ENCODE results near the gene DTX3.
A peak's percentile ranks its signal among the peaks of the same experiment; 100 is the strongest.
"Not testable (repeated sequence)": the region's sequence is repeated elsewhere in the genome, so short reads cannot be mapped to it uniquely, and the experiment has no call there.

DTX3 gene

DNA sequence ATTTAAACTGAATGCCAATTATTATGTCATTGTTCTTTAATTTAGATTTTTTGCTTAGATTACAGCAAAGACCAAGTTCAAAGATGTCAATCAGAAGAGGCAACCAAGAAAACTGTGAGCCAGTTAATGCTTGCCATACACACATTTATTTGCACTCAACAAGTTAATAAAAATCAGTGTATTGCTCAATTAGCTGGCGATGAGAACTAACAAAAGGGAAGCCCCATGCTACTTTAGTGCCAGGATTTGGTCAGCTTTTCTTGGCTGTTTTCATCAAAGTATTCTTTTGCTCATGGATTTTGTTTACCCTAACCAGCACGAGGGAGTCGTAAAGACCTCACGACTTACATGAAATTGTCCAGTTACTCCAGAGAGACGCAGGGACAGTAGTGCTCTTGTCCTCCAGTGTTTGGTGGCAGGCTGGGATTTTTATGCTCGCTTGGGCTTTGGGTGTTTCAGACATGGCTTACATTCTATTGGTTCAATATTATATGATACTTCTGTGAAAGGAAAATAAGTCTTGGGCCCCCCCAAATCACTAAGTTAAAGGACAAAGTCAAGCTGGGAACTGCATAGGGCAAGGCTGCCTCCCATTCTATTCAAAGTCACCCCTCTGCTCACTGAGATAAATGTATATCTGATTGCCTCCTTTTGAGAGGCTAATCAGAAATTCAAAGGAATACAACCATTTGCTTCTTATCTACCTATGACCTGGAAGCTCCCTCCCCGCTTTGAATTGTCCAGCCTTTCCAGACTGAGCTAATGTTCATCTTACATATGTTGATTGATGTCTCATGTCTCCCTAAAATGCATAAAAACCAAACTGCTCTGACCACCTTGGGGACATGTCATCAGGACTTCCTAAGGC lies 35.8 kb downstream of the DTX3 start:
- Histone ChIP-seq H3K36me3 (ENCODE audit: control insufficient read depth, insufficient read depth, low read length) (no peaks in the 10 kb centered on the region), H2AK5ac (ENCODE audit: low read length) (no peak overlapping the region), H4K5ac (ENCODE audit: low read length) (no peak overlapping the region), H3K4me3 (ENCODE audit: low read length) (no peak overlapping the region), H3K4me2 (ENCODE audit: low read length) (no peak overlapping the region), H3K9ac (ENCODE audit: low read length) (no peak overlapping the region), H4K8ac (ENCODE audit: low read depth, low read length) (no peak overlapping the region), H3K27me3 (ENCODE audit: insufficient read depth, low read length, poor library complexity) (no peaks in the 10 kb centered on the region), H3K79me1 (ENCODE audit: low read length) (no peaks in the 10 kb centered on the region), H3K23ac (ENCODE audit: low read length) (no peak overlapping the region), H2BK120ac (ENCODE audit: low read depth, low read length) (no peak overlapping the region), H3K4me1 (ENCODE audit: control insufficient read depth, low read depth, low read length) (no peaks in the 10 kb centered on the region), H2BK5ac (ENCODE audit: low read length) (no peak overlapping the region), H3K18ac (ENCODE audit: low read length) (no peak overlapping the region), H3K79me2 (ENCODE audit: control insufficient read depth, insufficient read depth, low read length) (no peaks in the 10 kb centered on the region), H3K4ac (ENCODE audit: low read depth, low read length) (no peak overlapping the region), H3K27ac (ENCODE audit: low read depth, low read length) (no peak overlapping the region), H2BK15ac (replicated peaks; ENCODE audit: low read depth) (no peak overlapping the region), H3K56ac (ENCODE audit: low read length) (no peak overlapping the region)
- DNase-seq = no peak
- WGBS (ENCODE audit: extremely low coverage, insufficient coverage, low lambda C conversion rate) = no CpG with 5 or more reads among the region's 7 CpGs

DNA sequence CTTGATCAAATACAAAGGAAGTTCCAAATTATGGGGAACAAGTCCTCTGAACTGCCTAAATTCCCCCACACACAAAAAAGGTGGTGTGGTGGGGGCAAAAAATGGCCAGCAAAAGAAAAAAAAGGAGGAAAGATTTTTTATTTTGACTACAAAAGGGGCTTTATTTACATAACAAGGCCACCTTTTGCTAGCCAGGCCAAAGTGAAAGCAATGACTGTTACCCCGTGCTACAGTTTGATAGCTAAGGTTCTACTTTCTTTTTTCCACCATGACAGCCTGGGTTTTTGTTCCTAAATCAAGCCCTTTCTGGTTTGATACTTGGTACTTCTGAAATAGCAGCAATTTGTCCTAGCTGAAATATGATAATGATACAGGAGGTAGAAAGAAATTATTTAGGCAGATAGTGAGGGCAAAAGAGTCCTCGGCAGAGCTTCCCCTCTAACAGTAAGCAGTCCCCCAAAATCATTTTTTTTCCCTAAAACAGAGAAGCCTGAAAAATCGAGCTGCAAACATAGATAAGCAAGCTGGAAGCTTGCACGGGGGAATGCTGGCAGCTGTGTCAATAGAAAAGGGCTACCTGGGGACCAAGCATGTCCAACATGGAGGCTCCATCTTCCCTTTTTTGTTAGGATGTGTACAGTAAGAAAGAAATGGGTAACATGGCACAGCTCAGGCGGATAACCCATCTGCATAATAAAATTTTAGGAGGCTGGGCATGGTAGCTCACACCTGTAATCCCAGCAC lies 37.2 kb downstream of the DTX3 start:
- no CpG with 5 or more reads among the region's 5 CpGs for WGBS (ENCODE audit: extremely low coverage, insufficient coverage, low lambda C conversion rate)
- DNase-seq = no peak
- no peak overlapping the region for H3K23ac ChIP-seq (ENCODE audit: low read length)
- no peak overlapping the region for H4K8ac ChIP-seq (ENCODE audit: low read depth, low read length)
- no peak overlapping the region for H3K4me3 ChIP-seq (ENCODE audit: low read length)
- H3K4me1 ChIP-seq (ENCODE audit: control insufficient read depth, low read depth, low read length) = no peaks in the 10 kb centered on the region
- H3K18ac ChIP-seq (ENCODE audit: low read length) = no peak overlapping the region
- H3K27ac ChIP-seq (ENCODE audit: low read depth, low read length) = no peak overlapping the region
- no peak overlapping the region for H2BK120ac ChIP-seq (ENCODE audit: low read depth, low read length)
- H2AK5ac ChIP-seq (ENCODE audit: low read length) = no peak overlapping the region
- no peak overlapping the region for H3K9ac ChIP-seq (ENCODE audit: low read length)
- H3K4me2 ChIP-seq (ENCODE audit: low read length) = no peak overlapping the region
- no peaks in the 10 kb centered on the region for H3K79me2 ChIP-seq (ENCODE audit: control insufficient read depth, insufficient read depth, low read length)
- no peak overlapping the region for H2BK5ac ChIP-seq (ENCODE audit: low read length)
- H3K79me1 ChIP-seq (ENCODE audit: low read length) = no peaks in the 10 kb centered on the region
- H4K5ac ChIP-seq (ENCODE audit: low read length) = no peak overlapping the region
- no peaks in the 10 kb centered on the region for H3K36me3 ChIP-seq (ENCODE audit: control insufficient read depth, insufficient read depth, low read length)
- H2BK15ac ChIP-seq (replicated peaks; ENCODE audit: low read depth) = no peak overlapping the region
- no peaks in the 10 kb centered on the region for H3K27me3 ChIP-seq (ENCODE audit: insufficient read depth, low read length, poor library complexity)
- H3K4ac ChIP-seq (ENCODE audit: low read depth, low read length) = no peak overlapping the region
- H3K56ac ChIP-seq (ENCODE audit: low read length) = no peak overlapping the region

DNA sequence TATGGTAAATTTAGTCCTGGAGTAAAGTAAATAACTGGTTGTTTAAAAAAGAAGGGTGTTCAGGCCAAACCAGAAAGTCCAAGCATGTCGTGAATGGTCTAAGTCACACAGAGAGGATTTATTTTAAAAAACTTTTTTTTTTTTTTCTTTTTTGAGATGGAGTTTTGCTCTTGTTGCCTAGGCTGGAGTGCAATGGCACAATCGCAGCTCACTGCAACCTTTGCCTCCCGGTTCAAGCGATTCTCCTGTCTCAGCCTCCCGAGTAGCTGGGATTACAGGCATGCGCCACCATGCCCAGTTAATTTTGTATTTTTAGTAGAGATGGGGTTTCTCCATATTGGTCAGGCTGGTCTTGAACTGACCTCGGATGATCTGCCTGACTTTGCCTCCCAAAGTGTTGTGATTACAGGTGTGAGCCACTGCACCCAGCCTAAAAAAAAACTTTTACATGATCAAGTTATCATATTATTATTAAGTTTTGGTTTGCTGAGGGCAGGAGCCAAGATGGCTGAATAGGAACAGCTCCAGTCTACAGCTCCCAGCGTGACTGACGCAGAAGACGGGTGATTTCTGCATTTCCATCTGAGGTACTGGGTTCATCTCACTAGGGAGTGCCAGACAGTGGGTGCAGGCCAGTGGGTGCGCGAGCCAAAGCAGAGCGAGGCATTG lies 41.5 kb downstream of the DTX3 start:
- H3K27me3 ChIP-seq (ENCODE audit: insufficient read depth, low read length, poor library complexity); H2AK5ac ChIP-seq (ENCODE audit: low read length); H3K4me1 ChIP-seq (ENCODE audit: control insufficient read depth, low read depth, low read length); H3K4me2 ChIP-seq (ENCODE audit: low read length); H3K36me3 ChIP-seq (ENCODE audit: control insufficient read depth, insufficient read depth, low read length); H4K5ac ChIP-seq (ENCODE audit: low read length); H3K79me2 ChIP-seq (ENCODE audit: control insufficient read depth, insufficient read depth, low read length); H2BK15ac ChIP-seq (replicated peaks; ENCODE audit: low read depth); H3K18ac ChIP-seq (ENCODE audit: low read length); H3K9ac ChIP-seq (ENCODE audit: low read length); H3K27ac ChIP-seq (ENCODE audit: low read depth, low read length); H3K79me1 ChIP-seq (ENCODE audit: low read length); H2BK120ac ChIP-seq (ENCODE audit: low read depth, low read length); H3K23ac ChIP-seq (ENCODE audit: low read length); H2BK5ac ChIP-seq (ENCODE audit: low read length); H3K4ac ChIP-seq (ENCODE audit: low read depth, low read length); H3K4me3 ChIP-seq (ENCODE audit: low read length); H3K56ac ChIP-seq (ENCODE audit: low read length); H4K8ac ChIP-seq (ENCODE audit: low read depth, low read length): not testable (repeated sequence)
- WGBS (ENCODE audit: extremely low coverage, insufficient coverage, low lambda C conversion rate) = no CpG with 5 or more reads among the region's 13 CpGs
- DNase-seq = peak; percentile 81

DNA sequence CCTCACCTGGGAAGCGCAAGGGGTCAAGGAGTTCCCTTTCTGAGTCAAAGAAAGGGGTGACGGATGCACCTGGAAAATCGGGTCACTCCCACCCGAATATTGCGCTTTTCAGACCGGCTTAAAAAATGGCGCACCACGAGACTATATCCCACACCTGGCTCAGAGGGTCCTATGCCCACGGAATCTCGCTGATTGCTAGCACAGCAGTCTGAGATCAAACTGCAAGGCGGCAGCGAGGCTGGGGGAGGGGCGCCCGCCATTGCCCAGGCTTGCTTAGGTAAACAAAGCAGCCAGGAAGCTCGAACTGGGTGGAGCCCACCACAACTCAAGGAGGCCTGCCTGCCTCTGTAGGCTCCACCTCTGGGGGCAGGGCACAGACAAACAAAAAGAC lies 42.0 kb downstream of the DTX3 start:
- not testable (repeated sequence) for H2AK5ac ChIP-seq (ENCODE audit: low read length); H2BK120ac ChIP-seq (ENCODE audit: low read depth, low read length); H3K23ac ChIP-seq (ENCODE audit: low read length); H3K9ac ChIP-seq (ENCODE audit: low read length); DNase-seq; H3K79me1 ChIP-seq (ENCODE audit: low read length); H2BK15ac ChIP-seq (replicated peaks; ENCODE audit: low read depth); H3K27ac ChIP-seq (ENCODE audit: low read depth, low read length); H3K27me3 ChIP-seq (ENCODE audit: insufficient read depth, low read length, poor library complexity); H4K5ac ChIP-seq (ENCODE audit: low read length); H3K56ac ChIP-seq (ENCODE audit: low read length); H3K36me3 ChIP-seq (ENCODE audit: control insufficient read depth, insufficient read depth, low read length); H3K4me2 ChIP-seq (ENCODE audit: low read length); H4K8ac ChIP-seq (ENCODE audit: low read depth, low read length); H3K79me2 ChIP-seq (ENCODE audit: control insufficient read depth, insufficient read depth, low read length); H3K4me3 ChIP-seq (ENCODE audit: low read length); H3K4ac ChIP-seq (ENCODE audit: low read depth, low read length); H2BK5ac ChIP-seq (ENCODE audit: low read length); H3K18ac ChIP-seq (ENCODE audit: low read length); H3K4me1 ChIP-seq (ENCODE audit: control insufficient read depth, low read depth, low read length)
- no CpG with 5 or more reads among the region's 15 CpGs for WGBS (ENCODE audit: extremely low coverage, insufficient coverage, low lambda C conversion rate)

DNA sequence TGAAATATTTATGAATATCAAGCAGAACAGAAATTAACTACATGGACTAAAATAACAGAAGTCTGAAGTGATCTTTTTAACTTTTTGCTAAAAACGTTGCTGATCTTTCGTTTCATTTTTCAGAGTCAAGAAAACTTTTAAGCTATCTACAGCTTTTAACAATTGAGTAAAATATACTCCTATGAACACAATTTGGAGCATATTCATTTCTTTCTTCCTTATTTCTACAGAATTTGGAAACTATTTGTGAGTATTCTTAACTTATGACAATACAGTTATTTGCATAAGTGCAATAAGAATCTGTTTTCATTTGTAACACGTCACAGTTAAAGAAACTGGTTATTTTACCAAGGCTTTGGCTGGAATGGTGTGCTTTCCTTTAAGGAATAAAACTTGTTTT lies 49.4 kb downstream of the DTX3 start:
- no peak overlapping the region for H3K4me2 ChIP-seq (ENCODE audit: low read length)
- no peaks in the 10 kb centered on the region for H3K36me3 ChIP-seq (ENCODE audit: control insufficient read depth, insufficient read depth, low read length)
- H2BK5ac ChIP-seq (ENCODE audit: low read length) = no peak overlapping the region
- H4K5ac ChIP-seq (ENCODE audit: low read length) = no peak overlapping the region
- no peak overlapping the region for H2BK15ac ChIP-seq (replicated peaks; ENCODE audit: low read depth)
- H3K4ac ChIP-seq (ENCODE audit: low read depth, low read length) = no peak overlapping the region
- WGBS (ENCODE audit: extremely low coverage, insufficient coverage, low lambda C conversion rate) = no CpG with 5 or more reads among the region's 3 CpGs
- H3K27ac ChIP-seq (ENCODE audit: low read depth, low read length) = no peak overlapping the region
- no peak overlapping the region for H3K23ac ChIP-seq (ENCODE audit: low read length)
- H4K8ac ChIP-seq (ENCODE audit: low read depth, low read length) = no peak overlapping the region
- no peak overlapping the region for H3K18ac ChIP-seq (ENCODE audit: low read length)
- no peaks in the 10 kb centered on the region for H3K79me2 ChIP-seq (ENCODE audit: control insufficient read depth, insufficient read depth, low read length)
- DNase-seq = no peak
- no peaks in the 10 kb centered on the region for H3K4me1 ChIP-seq (ENCODE audit: control insufficient read depth, low read depth, low read length)
- H3K79me1 ChIP-seq (ENCODE audit: low read length) = no peaks in the 10 kb centered on the region
- H3K4me3 ChIP-seq (ENCODE audit: low read length) = no peak overlapping the region
- no peak overlapping the region for H3K9ac ChIP-seq (ENCODE audit: low read length)
- H3K56ac ChIP-seq (ENCODE audit: low read length) = no peak overlapping the region
- no peak overlapping the region for H2AK5ac ChIP-seq (ENCODE audit: low read length)
- H2BK120ac ChIP-seq (ENCODE audit: low read depth, low read length) = no peak overlapping the region
- H3K27me3 ChIP-seq (ENCODE audit: insufficient read depth, low read length, poor library complexity) = no peaks in the 10 kb centered on the region
